H7 (cell line): ENCODE data around the gene ZDHHC16. TPM values are rescaled to one million over a fixed set of nuclear protein-coding genes. Genes with fewer than 3 reads are reported as not detected.
A peak's percentile ranks its signal among the peaks of the same experiment; 100 is the strongest.
"Not testable (repeated sequence)": the region's sequence is repeated elsewhere in the genome, so short reads cannot be mapped to it uniquely, and the experiment has no call there.

Source experiments
- DNase-seq: peaks from one replicate; pipeline ENCODE4 v3.0.0; 2012
- H3K27me3 ChIP-seq: 2 replicates; pipeline ENCODE4 v1.6.0; 2011; ENCODE audit warnings: mild to moderate bottlenecking, low read length; ENCODE audit not compliant: control insufficient read depth, insufficient read depth
- H3K36me3 ChIP-seq: replicated peaks from 2 replicates; pipeline ENCODE4 v1.5.1; 2011; ENCODE audit warnings: low read length; ENCODE audit not compliant: control insufficient read depth, insufficient read depth
- H3K4me3 ChIP-seq: 2 replicates; pipeline ENCODE4 v1.5.1; 2011; ENCODE audit warnings: low read depth, mild to moderate bottlenecking, control low read depth, low read length, moderate library complexity; ENCODE audit not compliant: insufficient read depth
- total RNA-seq: library from RNA; depleted of rRNA; stranded (reverse); fragments of >200 nt; shearing (Covaris generic); gene quantifications from 2 replicates; pipeline ENCODE4 v1.2.3, GENCODE V29; 2014

Gene ZDHHC16
- total RNA-seq, 1 experiment from 2014 or later: 47.6 TPM

DNA sequence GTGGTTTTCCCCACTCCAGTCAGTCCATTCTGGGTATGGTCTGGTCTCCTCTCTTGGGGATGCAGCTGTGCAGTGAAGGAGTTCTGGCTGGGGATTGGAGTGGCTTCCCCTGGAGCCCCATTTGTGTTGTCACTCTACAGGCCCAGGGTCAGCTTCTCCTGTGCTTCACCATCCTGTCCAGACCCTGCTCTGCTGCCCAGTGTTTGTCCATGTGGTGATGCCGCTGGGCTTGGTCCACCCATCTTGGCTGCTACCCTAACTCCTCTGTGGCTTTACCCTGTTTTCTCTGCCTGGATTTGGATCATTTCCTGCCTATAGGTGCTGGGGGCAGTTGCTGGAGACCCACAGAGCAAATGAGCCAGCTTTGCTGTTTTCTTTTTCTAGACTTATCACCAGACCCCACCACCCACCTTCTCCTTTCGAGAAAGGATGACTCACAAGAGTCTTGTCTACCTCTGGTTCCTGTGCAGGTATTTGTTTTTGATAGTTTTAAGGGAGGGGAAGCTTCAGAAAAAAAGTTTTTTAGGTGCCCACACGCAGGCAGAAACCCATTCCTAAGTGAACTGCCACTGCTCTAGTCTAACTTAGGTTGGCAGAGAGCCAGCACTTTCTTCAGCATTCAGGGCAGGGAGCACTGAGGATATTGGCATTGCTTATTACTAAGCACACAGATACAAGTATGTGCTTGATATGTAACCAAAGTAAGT, 8.5 kb downstream of the ZDHHC16 start:
- no peak for DNase-seq
- no peaks in the 10 kb centered on the region for H3K27me3 ChIP-seq
- H3K4me3 ChIP-seq: no peak overlapping the region
- peaks cover 37% of the 10 kb centered on the region for H3K36me3 ChIP-seq

DNA sequence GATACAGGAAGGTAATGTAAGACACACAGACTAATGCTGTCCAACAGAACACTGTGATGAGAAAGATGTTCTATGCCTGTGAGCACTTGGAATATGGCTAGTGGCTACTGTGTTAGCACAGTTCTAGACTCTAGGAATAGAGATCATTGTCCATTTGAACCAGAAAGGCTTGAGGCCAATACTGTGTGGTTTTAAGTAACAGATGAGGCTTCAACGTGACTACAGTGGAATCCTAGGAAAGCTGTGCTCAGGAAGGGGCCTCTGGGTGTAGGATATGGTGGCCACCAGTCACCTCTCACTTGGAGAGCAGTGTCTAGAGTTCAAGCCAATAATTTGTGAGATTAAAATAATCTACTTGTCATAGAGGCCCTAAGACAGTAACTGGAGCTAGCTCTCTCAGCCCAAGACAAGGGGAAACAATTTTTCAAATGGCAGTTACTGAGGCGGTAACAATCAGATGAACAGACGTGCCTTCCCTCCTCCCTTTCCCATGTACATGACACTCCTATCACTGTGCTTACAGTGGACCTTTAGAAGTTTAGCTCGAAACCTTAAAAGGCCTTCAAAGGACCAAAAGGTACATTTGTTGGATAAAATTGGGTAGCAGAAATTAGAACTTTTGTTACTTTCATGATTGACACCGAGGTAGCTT, 10.2 kb downstream of the ZDHHC16 start:
- no peak overlapping the region for H3K4me3 ChIP-seq
- H3K27me3 ChIP-seq: no peaks in the 10 kb centered on the region
- DNase-seq: no peak
- peaks cover 53% of the 10 kb centered on the region for H3K36me3 ChIP-seq

DNA sequence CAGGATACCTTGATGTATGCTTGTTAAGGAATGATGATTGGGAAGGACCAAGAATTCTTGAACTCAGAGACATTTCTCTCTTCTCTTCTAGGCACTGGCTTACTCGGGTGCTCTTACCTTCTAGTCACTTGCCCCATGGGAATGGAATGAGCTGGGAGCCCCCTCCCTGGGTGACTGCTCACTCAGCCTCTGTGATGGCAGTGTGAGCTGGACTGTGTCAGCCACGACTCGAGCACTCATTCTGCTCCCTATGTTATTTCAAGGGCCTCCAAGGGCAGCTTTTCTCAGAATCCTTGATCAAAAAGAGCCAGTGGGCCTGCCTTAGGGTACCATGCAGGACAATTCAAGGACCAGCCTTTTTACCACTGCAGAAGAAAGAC, 10.7 kb downstream of the ZDHHC16 start:
- Histone ChIP-seq H3K36me3 (peaks cover 58% of the 10 kb centered on the region), H3K4me3 (no peak overlapping the region), H3K27me3 (no peaks in the 10 kb centered on the region)
- DNase-seq: no peak

GRCh38 chr10:97459111-97459510, 13.1 kb downstream of the ZDHHC16 start:
- Histone ChIP-seq H3K4me3 (no peak overlapping the region), H3K36me3 (peaks cover 68% of the 10 kb centered on the region), H3K27me3 (no peaks in the 10 kb centered on the region)
- DNase-seq: no peak

GRCh38 chr10:97459933-97460332, 14.0 kb downstream of the ZDHHC16 start:
- no peak for DNase-seq
- Histone ChIP-seq H3K4me3 (no peak overlapping the region), H3K36me3 (peaks cover 69% of the 10 kb centered on the region), H3K27me3 (no peaks in the 10 kb centered on the region)

DNA sequence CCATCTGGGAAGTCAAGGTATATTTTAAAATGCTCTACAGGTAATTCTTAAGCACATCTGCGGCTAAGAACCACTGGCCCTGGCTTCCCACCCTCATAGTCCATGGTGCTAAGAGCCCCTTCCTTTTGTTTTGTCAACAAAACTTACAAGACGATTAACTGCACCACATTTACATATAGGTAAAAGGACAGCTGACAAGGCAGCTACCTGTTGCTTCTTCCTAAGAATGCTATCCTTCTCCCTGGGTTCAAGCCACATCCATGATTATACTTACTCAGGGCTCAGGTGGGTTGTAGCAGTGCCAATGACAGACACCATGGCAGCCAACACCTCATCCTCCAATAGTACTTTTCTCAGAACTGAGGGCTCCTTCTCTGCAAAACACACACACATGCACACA, 16.3 kb downstream of the ZDHHC16 start:
- Histone ChIP-seq H3K4me3 (no peak overlapping the region), H3K36me3 (peaks cover 77% of the 10 kb centered on the region), H3K27me3 (no peaks in the 10 kb centered on the region)
- no peak for DNase-seq

DNA sequence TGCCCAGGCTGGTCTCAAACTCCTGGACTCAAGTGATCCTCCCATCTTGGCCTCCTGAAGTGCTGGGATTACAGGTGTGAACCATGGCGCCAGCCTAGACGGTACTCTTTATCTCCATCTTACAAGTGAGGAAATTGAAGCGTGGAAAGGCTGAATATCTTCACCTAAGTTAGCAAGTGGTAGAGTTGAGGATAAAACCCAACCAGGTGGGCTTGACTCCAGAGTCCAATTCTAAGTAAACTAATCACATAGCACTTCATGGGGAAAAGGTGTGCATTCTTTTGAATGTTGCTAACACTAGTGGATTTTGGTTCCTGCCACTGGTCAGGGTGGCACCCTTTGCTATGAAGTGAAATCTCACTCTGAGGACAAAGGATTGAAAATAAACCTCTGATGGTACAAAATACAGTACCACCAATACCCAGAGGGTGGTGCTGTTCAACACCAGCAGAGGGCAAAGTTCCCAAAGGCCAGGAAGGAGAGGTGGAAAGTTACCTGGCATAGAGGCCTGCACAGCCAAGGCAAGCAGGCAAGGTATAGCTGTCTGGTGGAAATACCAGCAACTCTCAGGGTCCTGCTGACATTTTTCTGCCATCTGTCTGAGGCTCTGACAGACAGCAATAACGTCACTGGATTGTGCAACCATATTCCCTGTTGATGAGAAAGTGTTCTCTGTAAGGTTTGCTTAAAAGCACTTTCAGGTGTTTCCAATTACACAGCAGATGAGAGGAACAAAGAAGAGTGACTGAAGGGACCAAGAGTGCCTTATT, 17.6 kb downstream of the ZDHHC16 start:
- Histone ChIP-seq H3K27me3 (no peaks in the 10 kb centered on the region), H3K36me3 (peaks cover 76% of the 10 kb centered on the region), H3K4me3 (no peak overlapping the region)

GRCh38 chr10:97464226-97464625, 18.3 kb downstream of the ZDHHC16 start:
- DNase-seq: no peak
- Histone ChIP-seq H3K27me3 (no peaks in the 10 kb centered on the region), H3K4me3 (no peak overlapping the region), H3K36me3 (peaks cover 75% of the 10 kb centered on the region)

More for the DNA sequence above, 17.6 kb downstream of the ZDHHC16 start:
- peak; percentile 82 for DNase-seq

- DNase-seq: no peak
- H3K4me3 ChIP-seq: no peak overlapping the region
- no peaks in the 10 kb centered on the region for H3K27me3 ChIP-seq
- H3K36me3 ChIP-seq: peaks cover 74% of the 10 kb centered on the region
These were observed 20.0 kb downstream of the ZDHHC16 start for GRCh38 chr10:97465982-97466381.

- no peak for DNase-seq
- Histone ChIP-seq H3K36me3 (peaks cover 66% of the 10 kb centered on the region), H3K27me3 (no peaks in the 10 kb centered on the region), H3K4me3 (no peak overlapping the region)
These were observed 20.8 kb downstream of the ZDHHC16 start for GRCh38 chr10:97466755-97467154.

DNA sequence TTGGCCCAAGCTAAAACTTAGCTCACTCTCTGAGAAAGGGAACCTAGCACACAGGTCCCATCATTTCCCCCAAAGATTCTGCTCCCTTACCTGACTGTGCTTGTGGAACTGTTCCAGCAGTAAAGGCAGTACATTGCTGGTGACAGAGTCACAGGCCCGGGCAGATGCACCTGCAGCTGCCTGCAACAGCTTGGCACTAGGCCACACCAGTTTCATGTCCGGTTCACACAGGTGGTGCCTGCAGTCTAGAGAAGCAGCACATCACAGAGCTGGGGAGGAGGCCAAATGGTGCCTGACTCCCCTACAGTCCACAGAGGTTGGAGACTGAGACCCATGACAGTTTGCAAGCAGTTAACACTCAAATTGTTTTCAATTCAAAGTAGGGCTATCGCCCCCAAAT, 22.2 kb downstream of the ZDHHC16 start:
- H3K36me3 ChIP-seq: peaks cover 52% of the 10 kb centered on the region
- no peaks in the 10 kb centered on the region for H3K27me3 ChIP-seq
- H3K4me3 ChIP-seq: no peak overlapping the region
- DNase-seq: no peak

- DNase-seq, H3K4me3 ChIP-seq, H3K27me3 ChIP-seq: not testable (repeated sequence)
- peaks cover 50% of the 10 kb centered on the region for H3K36me3 ChIP-seq
These were observed 22.8 kb downstream of the ZDHHC16 start for GRCh38 chr10:97468781-97469180.

- no peak for DNase-seq
- Histone ChIP-seq H3K4me3 (no peak overlapping the region), H3K27me3 (no peaks in the 10 kb centered on the region), H3K36me3 (peaks cover 40% of the 10 kb centered on the region)
These were observed 28.9 kb downstream of the ZDHHC16 start for GRCh38 chr10:97474918-97475317.

DNA sequence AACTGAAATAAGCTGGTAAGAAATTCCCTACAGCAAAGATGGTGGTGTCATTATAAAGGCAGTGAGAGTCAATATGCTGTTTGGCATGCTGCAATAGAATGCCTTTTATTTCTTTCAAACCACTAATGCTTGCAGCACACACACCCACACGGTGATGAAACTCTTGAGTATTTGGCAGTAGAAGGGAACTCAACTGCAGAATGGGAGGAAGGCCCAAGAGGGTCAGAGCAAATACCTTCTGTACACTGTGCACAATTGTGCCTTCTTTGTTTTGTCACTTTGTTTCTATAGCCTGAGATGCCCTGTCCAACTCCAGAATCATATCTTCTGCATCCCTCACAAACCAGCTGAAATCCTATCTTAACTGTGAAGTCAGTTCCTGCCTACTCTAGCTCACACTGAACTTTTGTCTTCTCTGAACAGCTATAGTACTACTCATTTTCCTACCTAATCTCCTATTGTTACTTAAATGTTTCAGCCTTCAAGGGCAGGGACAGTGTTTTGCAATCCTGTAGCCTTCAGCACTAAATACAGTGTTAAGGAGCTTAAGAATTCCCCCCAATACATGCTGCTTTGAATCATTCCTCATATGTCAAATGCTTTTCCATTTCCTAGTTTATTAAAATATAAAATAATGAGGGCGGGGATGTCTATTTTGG, 30.1 kb downstream of the ZDHHC16 start:
- Histone ChIP-seq H3K27me3 (no peaks in the 10 kb centered on the region), H3K4me3 (no peak overlapping the region), H3K36me3 (peaks cover 31% of the 10 kb centered on the region)
- DNase-seq: no peak
